ENCODE measurements around the gene CDHR3. TPM values are rescaled to one million over a fixed set of nuclear protein-coding genes. Genes with fewer than 3 reads are reported as not detected.
A peak's percentile ranks its signal among the peaks of the same experiment; 100 is the strongest.

Gene CDHR3
- total RNA-seq, 1 experiment from 2014 or later: 19.1 TPM

GRCh38 chr7:105987046-105987445 is 24.0 kb downstream of the CDHR3 start (continued):
- TF ChIP-seq FOXJ3 (CRISPR knock-in tag; IDR thresholded peaks at IDR 0.05; ENCODE audit: borderline replicate concordance) (no peak), AR (CRISPR knock-in tag; IDR thresholded peaks at IDR 0.05) (no peak)

- DNase-seq (ENCODE audit: low spot score) (no peak), ATAC-seq (no peak)
- CTCF ChIA-PET: interaction anchor here (1.0 to 1.7 kb wide), 2 partner anchors 54 to 299 kb away, joined by 3 to 4 read pairs; no protein-coding TSS in a partner anchor
- H3K27me3 Mint-ChIP-seq (ENCODE audit: low read depth): no peaks in the 10 kb centered on the region
- no peak overlapping the region for H3K4me3 Mint-ChIP-seq
- TF ChIP-seq ATF6 (CRISPR knock-in tag; IDR thresholded peaks at IDR 0.05) (no peak), ELF4 (CRISPR knock-in tag; IDR thresholded peaks at IDR 0.05; ENCODE audit: low read depth) (no peak), CDX4 (CRISPR knock-in tag; IDR thresholded peaks at IDR 0.05; ENCODE audit: borderline replicate concordance) (no peak)
- TF ChIP-seq, protein P1, sequence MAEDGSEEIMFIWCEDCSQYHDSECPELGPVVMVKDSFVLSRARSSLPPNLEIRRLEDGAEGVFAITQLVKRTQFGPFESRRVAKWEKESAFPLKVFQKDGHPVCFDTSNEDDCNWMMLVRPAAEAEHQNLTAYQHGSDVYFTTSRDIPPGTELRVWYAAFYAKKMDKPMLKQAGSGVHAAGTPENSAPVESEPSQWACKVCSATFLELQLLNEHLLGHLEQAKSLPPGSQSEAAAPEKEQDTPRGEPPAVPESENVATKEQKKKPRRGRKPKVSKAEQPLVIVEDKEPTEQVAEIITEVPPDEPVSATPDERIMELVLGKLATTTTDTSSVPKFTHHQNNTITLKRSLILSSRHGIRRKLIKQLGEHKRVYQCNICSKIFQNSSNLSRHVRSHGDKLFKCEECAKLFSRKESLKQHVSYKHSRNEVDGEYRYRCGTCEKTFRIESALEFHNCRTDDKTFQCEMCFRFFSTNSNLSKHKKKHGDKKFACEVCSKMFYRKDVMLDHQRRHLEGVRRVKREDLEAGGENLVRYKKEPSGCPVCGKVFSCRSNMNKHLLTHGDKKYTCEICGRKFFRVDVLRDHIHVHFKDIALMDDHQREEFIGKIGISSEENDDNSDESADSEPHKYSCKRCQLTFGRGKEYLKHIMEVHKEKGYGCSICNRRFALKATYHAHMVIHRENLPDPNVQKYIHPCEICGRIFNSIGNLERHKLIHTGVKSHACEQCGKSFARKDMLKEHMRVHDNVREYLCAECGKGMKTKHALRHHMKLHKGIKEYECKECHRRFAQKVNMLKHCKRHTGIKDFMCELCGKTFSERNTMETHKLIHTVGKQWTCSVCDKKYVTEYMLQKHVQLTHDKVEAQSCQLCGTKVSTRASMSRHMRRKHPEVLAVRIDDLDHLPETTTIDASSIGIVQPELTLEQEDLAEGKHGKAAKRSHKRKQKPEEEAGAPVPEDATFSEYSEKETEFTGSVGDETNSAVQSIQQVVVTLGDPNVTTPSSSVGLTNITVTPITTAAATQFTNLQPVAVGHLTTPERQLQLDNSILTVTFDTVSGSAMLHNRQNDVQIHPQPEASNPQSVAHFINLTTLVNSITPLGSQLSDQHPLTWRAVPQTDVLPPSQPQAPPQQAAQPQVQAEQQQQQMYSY (CRISPR knock-in tag; IDR thresholded peaks at IDR 0.05): no peak
- H3K9me3 Mint-ChIP-seq: no peaks in the 10 kb centered on the region
- POLR2A ChIA-PET: no interaction called here
- no peaks in the 10 kb centered on the region for H3K36me3 Mint-ChIP-seq
- no peak overlapping the region for H3K27ac Mint-ChIP-seq
- peaks cover 94% of the 10 kb centered on the region for H3K4me1 Mint-ChIP-seq
These were observed 25.2 kb downstream of the CDHR3 start for GRCh38 chr7:105988276-105988675.

DNA sequence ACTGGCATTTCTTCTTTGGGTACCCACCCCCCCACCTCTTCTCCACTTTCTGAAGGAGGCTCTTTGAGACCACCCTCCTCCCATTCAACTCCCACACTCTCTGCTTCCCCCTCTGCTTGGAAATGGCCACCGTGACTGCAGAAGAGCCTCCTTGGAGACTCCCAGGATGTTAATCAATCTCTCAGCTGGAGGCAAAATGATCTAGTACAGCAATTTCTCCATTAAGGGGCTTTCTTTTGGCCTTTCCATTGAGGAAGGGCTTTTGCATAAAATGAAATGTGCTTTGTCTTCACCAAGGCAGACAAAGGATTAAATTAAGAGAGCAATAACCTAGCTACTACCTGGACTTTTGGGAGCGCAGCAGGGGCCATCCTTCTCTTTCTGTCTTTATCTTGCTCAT is 26.1 kb downstream of the CDHR3 start:
- ATAC-seq (no peak), DNase-seq (ENCODE audit: low spot score) (no peak)
- Mint-ChIP-seq H3K4me3 (no peak overlapping the region), H3K36me3 (no peaks in the 10 kb centered on the region), H3K9me3 (no peaks in the 10 kb centered on the region), H3K4me1 (peaks cover 85% of the 10 kb centered on the region), H3K27ac (peak overlapping the region; percentile 38), H3K27me3 (ENCODE audit: low read depth) (no peaks in the 10 kb centered on the region)
- CTCF ChIA-PET: interaction anchor here (1.0 to 2.9 kb wide), 4 partner anchors 10 to 251 kb away, joined by 3 to 12 read pairs (median 7); no protein-coding TSS in a partner anchor
- POLR2A ChIA-PET: no interaction called here
- TF ChIP-seq, protein P2, sequence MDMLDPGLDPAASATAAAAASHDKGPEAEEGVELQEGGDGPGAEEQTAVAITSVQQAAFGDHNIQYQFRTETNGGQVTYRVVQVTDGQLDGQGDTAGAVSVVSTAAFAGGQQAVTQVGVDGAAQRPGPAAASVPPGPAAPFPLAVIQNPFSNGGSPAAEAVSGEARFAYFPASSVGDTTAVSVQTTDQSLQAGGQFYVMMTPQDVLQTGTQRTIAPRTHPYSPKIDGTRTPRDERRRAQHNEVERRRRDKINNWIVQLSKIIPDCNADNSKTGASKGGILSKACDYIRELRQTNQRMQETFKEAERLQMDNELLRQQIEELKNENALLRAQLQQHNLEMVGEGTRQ (CRISPR knock-in tag; IDR thresholded peaks at IDR 0.05): no peak
- TF ChIP-seq TEAD4 (CRISPR knock-in tag; IDR thresholded peaks at IDR 0.05): no peak
- no peak for TF ChIP-seq MLX (CRISPR knock-in tag; IDR thresholded peaks at IDR 0.05)
- no peak for TF ChIP-seq NFE2L1 (CRISPR knock-in tag; IDR thresholded peaks at IDR 0.05)
- no peak for TF ChIP-seq GRHL2 (CRISPR knock-in tag; IDR thresholded peaks at IDR 0.05; ENCODE audit: insufficient replicate concordance, severe bottlenecking)
- TF ChIP-seq RELA (CRISPR knock-in tag; IDR thresholded peaks at IDR 0.05; ENCODE audit: borderline replicate concordance): no peak
- TF ChIP-seq, protein P3, sequence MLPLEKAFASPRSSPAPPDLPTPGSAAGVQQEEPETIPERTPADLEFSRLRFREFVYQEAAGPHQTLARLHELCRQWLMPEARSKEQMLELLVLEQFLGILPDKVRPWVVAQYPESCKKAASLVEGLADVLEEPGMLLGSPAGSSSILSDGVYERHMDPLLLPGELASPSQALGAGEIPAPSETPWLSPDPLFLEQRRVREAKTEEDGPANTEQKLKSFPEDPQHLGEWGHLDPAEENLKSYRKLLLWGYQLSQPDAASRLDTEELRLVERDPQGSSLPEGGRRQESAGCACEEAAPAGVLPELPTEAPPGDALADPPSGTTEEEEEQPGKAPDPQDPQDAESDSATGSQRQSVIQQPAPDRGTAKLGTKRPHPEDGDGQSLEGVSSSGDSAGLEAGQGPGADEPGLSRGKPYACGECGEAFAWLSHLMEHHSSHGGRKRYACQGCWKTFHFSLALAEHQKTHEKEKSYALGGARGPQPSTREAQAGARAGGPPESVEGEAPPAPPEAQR (CRISPR knock-in tag; IDR thresholded peaks at IDR 0.05): no peak
- TF ChIP-seq, protein P4, sequence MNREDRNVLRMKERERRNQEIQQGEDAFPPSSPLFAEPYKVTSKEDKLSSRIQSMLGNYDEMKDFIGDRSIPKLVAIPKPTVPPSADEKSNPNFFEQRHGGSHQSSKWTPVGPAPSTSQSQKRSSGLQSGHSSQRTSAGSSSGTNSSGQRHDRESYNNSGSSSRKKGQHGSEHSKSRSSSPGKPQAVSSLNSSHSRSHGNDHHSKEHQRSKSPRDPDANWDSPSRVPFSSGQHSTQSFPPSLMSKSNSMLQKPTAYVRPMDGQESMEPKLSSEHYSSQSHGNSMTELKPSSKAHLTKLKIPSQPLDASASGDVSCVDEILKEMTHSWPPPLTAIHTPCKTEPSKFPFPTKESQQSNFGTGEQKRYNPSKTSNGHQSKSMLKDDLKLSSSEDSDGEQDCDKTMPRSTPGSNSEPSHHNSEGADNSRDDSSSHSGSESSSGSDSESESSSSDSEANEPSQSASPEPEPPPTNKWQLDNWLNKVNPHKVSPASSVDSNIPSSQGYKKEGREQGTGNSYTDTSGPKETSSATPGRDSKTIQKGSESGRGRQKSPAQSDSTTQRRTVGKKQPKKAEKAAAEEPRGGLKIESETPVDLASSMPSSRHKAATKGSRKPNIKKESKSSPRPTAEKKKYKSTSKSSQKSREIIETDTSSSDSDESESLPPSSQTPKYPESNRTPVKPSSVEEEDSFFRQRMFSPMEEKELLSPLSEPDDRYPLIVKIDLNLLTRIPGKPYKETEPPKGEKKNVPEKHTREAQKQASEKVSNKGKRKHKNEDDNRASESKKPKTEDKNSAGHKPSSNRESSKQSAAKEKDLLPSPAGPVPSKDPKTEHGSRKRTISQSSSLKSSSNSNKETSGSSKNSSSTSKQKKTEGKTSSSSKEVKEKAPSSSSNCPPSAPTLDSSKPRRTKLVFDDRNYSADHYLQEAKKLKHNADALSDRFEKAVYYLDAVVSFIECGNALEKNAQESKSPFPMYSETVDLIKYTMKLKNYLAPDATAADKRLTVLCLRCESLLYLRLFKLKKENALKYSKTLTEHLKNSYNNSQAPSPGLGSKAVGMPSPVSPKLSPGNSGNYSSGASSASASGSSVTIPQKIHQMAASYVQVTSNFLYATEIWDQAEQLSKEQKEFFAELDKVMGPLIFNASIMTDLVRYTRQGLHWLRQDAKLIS (CRISPR knock-in tag; IDR thresholded peaks at IDR 0.05; ENCODE audit: borderline replicate concordance): no peak
